HEK293 (cell line): ENCODE data around the gene CFAP43.

Experiments
- CTCF ChIP-seq: fragments of 450-650 bp; formaldehyde crosslinking; IDR thresholded peaks from 2 replicates; pipeline ENCODE4 v1.5.1; 2016; ENCODE audit warnings: missing biosample characterization, missing genetic modification characterization
- PATZ1 ChIP-seq: fragments of 450-650 bp; formaldehyde crosslinking; IDR thresholded peaks from 2 replicates; pipeline ENCODE4 v1.5.1; 2016; ENCODE audit warnings: missing biosample characterization, missing genetic modification characterization
- YY1 ChIP-seq: fragments of 450-650 bp; formaldehyde crosslinking; IDR thresholded peaks from 2 replicates; pipeline ENCODE4 v1.5.1; 2018; ENCODE audit warnings: missing biosample characterization, missing genetic modification characterization
- ZBTB7A ChIP-seq: fragments of 450-650 bp; formaldehyde crosslinking; IDR thresholded peaks from 2 replicates; pipeline ENCODE4 v1.5.1; 2016; ENCODE audit warnings: low read depth, missing biosample characterization, missing genetic modification characterization
- ZNF324 ChIP-seq: fragments of 450-650 bp; formaldehyde crosslinking; IDR thresholded peaks from 2 replicates; pipeline ENCODE4 v1.5.1; 2016; ENCODE audit warnings: missing biosample characterization, missing genetic modification characterization
- ZNF433 ChIP-seq: fragments of 450-650 bp; formaldehyde crosslinking; IDR thresholded peaks from 2 replicates; pipeline ENCODE4 v1.5.1; 2016; ENCODE audit warnings: missing biosample characterization, missing genetic modification characterization, low read depth
- ZNF548 ChIP-seq: fragments of 450-650 bp; formaldehyde crosslinking; IDR thresholded peaks from 2 replicates; pipeline ENCODE4 v1.5.1; 2016; ENCODE audit warnings: missing biosample characterization, missing genetic modification characterization

- TF ChIP-seq CTCF (no peak), YY1 (tag by site-specific recombination) (no peak), PATZ1 (tag by site-specific recombination) (no peak), ZNF433 (no peak), ZNF548 (tag by site-specific recombination) (no peak), ZBTB7A (tag by site-specific recombination) (no peak), ZNF324 (tag by site-specific recombination) (no peak)
Observed at GRCh38 chr10:104193787-104194186, 38.4 kb downstream of the CFAP43 start.
